Esophagus squamous epithelium (tissue), 4 donors: ENCODE results near the gene SRR.

Source experiments
- CTCF ChIP-seq, 6 experiments: fragments of 450-650 bp in 4 of 6; fragments of 200-600 bp in 2 of 6; sonication (generic) in 2 of 6; IDR thresholded peaks; one replicate each; pipeline ENCODE4 v1.5.1; 2016 to 2019; ENCODE audit warnings: antibody characterized with exemption in 6 of 6, mild to moderate bottlenecking in 4 of 6, moderate library complexity in 4 of 6
- POLR2A ChIP-seq, 4 donors: fragments of 450-650 bp; IDR thresholded peaks; one replicate each; pipeline ENCODE4 v1.6.1; 2017; ENCODE audit warnings: antibody characterized with exemption in 4 of 4, mild to moderate bottlenecking in 4 of 4, moderate library complexity in 3 of 4

DNA sequence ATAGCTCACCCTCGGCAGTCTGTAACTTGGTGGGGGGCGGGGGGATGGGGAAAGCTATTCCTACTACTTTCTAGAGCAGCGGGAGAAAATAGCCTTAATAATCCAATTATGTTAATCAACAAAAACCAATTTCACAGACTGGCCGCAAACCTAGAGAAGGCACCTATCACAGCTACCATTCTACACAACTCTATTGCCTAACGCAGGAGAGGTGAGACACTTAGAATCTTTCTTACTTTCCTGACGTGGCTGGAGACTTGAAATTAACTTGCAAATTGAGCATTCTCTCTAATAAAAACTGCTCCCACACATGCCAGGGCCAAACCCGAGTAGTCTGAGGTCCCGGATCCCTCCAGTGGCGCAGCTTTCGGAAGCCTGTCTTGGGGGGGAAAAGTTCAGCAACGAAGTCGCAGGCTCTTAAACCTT lies 959 bp upstream of the SRR start:
- TF ChIP-seq CTCF (IDR thresholded peaks at IDR 0.05) (no peak), POLR2A (IDR thresholded peaks at IDR 0.05) (no peak)
